Smooth muscle cell (in vitro differentiated cells): ENCODE data around the gene LENEP. TPM values are rescaled to one million over a fixed set of nuclear protein-coding genes. Genes with fewer than 3 reads are reported as not detected.
A peak's percentile ranks its signal among the peaks of the same experiment; 100 is the strongest.

Experiments used
- DNase-seq: peaks from one replicate; lab custom pipeline; 2025; ENCODE audit not compliant: unreplicated experiment; lab: John Stamatoyannopoulos, UW
- H2AFZ ChIP-seq: fragments of 200-600 bp; sonication (generic); 2 replicates; pipeline ENCODE4 v1.6.0; 2016; ENCODE audit warnings: antibody characterized with exemption, low read depth, mild to moderate bottlenecking
- H3F3A ChIP-seq: fragments of 200-600 bp; sonication (generic); 2 replicates; pipeline ENCODE4 v1.6.0; 2017; ENCODE audit warnings: antibody characterized with exemption, low read depth
- H3K27ac ChIP-seq: fragments of 200-600 bp; sonication (generic); 2 replicates; pipeline ENCODE4 v1.5.1; 2016; ENCODE audit warnings: low read depth, mild to moderate bottlenecking
- H3K27me3 ChIP-seq: fragments of 200-600 bp; sonication (generic); 2 replicates; pipeline ENCODE4 v1.6.1; 2016; ENCODE audit warnings: low read depth, mild to moderate bottlenecking
- H3K36me3 ChIP-seq: fragments of 200-600 bp; sonication (generic); 2 replicates; pipeline ENCODE4 v1.5.1; 2016; ENCODE audit warnings: low read depth
- H3K4me1 ChIP-seq: fragments of 200-600 bp; sonication (generic); 2 replicates; pipeline ENCODE4 v1.5.1; 2016; ENCODE audit warnings: low read depth
- H3K4me2 ChIP-seq: fragments of 200-600 bp; sonication (generic); 2 replicates; pipeline ENCODE4 v1.6.0; 2016; ENCODE audit warnings: mild to moderate bottlenecking
- H3K4me3 ChIP-seq: fragments of 200-600 bp; sonication (generic); 2 replicates; pipeline ENCODE4 v1.5.1; 2016; ENCODE audit warnings: mild to moderate bottlenecking
- H3K79me2 ChIP-seq: fragments of 200-600 bp; sonication (generic); 2 replicates; pipeline ENCODE4 v1.6.0; 2016; ENCODE audit warnings: low read depth, mild to moderate bottlenecking
- H3K9ac ChIP-seq: fragments of 200-600 bp; sonication (generic); 2 replicates; pipeline ENCODE4 v1.6.0; 2016; ENCODE audit warnings: low read depth
- H3K9me3 ChIP-seq: fragments of 200-600 bp; sonication (generic); replicated peaks from 2 replicates; pipeline ENCODE4 v1.5.1; 2016; ENCODE audit warnings: low read depth
- H4K20me1 ChIP-seq: fragments of 200-600 bp; sonication (generic); 2 replicates; pipeline ENCODE4 v1.6.0; 2016; ENCODE audit warnings: low read depth
- WGBS: methylation state at CpG from one replicate; pipeline ENCODE4 v1.1.7; 2016; ENCODE audit warnings: low lambda C conversion rate; 5-methylcytosine and 5-hydroxymethylcytosine counted together
- polyA plus RNA-seq: library from polyadenylated mRNA; unstranded; fragments of >200 nt; fragmentation: Nextera tagmentation; extraction: Ambion mirVana; gene quantifications from 2 replicates; pipeline ENCODE4 v1.2.1, GENCODE V29; 2016
- total RNA-seq: library from RNA; depleted of rRNA; stranded (reverse); fragments of >200 nt; gene quantifications from 2 replicates; pipeline ENCODE4 v1.2.3, GENCODE V29; 2014
- TF ChIP-seq, protein P1 (sequence below): fragments of 200-600 bp; sonication (generic); IDR thresholded peaks from 2 replicates; pipeline ENCODE4 v1.5.1; 2017; ENCODE audit warnings: borderline replicate concordance, mild to moderate bottlenecking, antibody characterized with exemption; ENCODE audit not compliant: insufficient read depth, poor library complexity, severe bottlenecking

LENEP gene
- total and polyA plus RNA-seq, 2 experiments from 2014 or later, result not detected

DNA sequence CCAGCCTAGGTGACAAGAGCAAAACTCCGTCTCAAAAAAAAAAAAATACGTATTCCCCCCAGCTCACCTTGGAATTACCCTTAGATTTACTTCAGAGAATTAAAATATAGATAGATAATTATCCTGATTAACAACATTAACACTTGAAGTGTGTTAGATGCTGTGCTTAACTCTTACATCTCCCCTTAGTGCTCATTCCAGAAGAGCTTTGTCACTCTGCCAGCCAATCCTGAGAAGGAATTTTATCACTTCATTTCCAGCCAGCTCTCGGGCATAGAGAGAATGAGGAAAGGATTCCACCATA lies 21.2 kb upstream of the LENEP start:
- H3K79me2 ChIP-seq, result peaks cover 49% of the 10 kb centered on the region
- no peaks in the 10 kb centered on the region for H3K9me3 ChIP-seq
- H2AFZ ChIP-seq, result no peak overlapping the region
- 7% methylated on average over 3 of the region's 3 CpGs for WGBS
- no peaks in the 10 kb centered on the region for H3K36me3 ChIP-seq
- H3K27me3 ChIP-seq, result no peaks in the 10 kb centered on the region
- no peak for DNase-seq
- H3K27ac ChIP-seq, result peak overlapping the region; percentile 98
- peaks cover 38% of the 10 kb centered on the region for H3F3A ChIP-seq
- peaks cover 54% of the 10 kb centered on the region for H3K4me1 ChIP-seq
- H3K4me2 ChIP-seq, result peak overlapping the region; percentile 94
- peak overlapping the region; percentile 95 for H3K9ac ChIP-seq
- H3K4me3 ChIP-seq, result peak overlapping the region; percentile 55
- H4K20me1 ChIP-seq, result peaks cover 25% of the 10 kb centered on the region
- TF ChIP-seq, protein P1, sequence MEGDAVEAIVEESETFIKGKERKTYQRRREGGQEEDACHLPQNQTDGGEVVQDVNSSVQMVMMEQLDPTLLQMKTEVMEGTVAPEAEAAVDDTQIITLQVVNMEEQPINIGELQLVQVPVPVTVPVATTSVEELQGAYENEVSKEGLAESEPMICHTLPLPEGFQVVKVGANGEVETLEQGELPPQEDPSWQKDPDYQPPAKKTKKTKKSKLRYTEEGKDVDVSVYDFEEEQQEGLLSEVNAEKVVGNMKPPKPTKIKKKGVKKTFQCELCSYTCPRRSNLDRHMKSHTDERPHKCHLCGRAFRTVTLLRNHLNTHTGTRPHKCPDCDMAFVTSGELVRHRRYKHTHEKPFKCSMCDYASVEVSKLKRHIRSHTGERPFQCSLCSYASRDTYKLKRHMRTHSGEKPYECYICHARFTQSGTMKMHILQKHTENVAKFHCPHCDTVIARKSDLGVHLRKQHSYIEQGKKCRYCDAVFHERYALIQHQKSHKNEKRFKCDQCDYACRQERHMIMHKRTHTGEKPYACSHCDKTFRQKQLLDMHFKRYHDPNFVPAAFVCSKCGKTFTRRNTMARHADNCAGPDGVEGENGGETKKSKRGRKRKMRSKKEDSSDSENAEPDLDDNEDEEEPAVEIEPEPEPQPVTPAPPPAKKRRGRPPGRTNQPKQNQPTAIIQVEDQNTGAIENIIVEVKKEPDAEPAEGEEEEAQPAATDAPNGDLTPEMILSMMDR, result no peak

DNA sequence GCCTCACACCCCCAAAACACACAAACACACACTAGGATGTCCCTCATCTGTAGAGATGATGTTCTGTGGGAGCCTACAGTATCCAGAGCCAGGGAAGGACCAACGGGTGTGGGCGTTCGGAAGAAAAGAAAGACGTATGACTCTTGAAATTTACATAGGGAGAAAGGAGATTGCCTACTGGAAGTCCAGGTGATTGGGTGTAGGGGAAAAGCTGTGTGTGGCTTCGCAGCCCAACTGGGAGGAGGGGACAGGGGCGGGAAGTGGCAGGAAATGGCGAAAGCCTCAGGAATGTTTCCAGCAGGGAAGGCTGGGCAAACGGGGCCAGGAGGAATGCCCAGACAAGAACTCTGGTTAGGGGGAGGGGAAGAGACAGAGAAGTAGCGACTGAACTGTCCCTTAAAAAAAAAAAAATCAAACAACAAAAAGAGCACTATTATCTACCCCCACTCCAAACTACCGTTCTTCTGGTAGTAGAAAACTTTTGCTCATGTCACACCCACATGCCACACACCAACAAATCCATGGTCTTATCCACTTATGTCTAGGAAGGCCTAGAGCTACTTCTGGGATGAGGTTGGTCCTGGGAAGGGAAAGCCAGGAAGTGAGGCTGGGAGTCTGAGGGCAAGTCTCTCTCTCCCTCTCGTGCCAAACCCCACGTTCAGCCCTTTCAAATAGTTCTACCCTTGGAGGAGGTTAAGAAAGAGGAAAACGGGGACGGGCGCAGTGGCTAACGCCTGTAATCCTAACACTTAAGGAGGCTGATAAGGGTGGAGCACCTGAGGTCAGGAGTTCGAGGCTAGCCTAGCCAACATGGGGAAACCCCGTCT lies 20.7 kb upstream of the LENEP start:
- no peaks in the 10 kb centered on the region for H3K36me3 ChIP-seq
- peak overlapping the region; percentile 94 for H3K4me2 ChIP-seq
- H4K20me1 ChIP-seq, result peaks cover 20% of the 10 kb centered on the region
- H3K4me1 ChIP-seq, result peaks cover 54% of the 10 kb centered on the region
- peak overlapping the region; percentile 55 for H3K4me3 ChIP-seq
- H3K27ac ChIP-seq, result peak overlapping the region; percentile 98
- WGBS, result 2% methylated on average over 16 of the region's 18 CpGs
- peaks cover 49% of the 10 kb centered on the region for H3K79me2 ChIP-seq
- H3K9ac ChIP-seq, result peak overlapping the region; percentile 95
- H3K27me3 ChIP-seq, result no peaks in the 10 kb centered on the region
- H3K9me3 ChIP-seq, result no peaks in the 10 kb centered on the region
- H2AFZ ChIP-seq, result no peak overlapping the region
- peaks cover 33% of the 10 kb centered on the region for H3F3A ChIP-seq
- TF ChIP-seq, protein P1, result no peak
- DNase-seq, result peak; percentile 39

DNA sequence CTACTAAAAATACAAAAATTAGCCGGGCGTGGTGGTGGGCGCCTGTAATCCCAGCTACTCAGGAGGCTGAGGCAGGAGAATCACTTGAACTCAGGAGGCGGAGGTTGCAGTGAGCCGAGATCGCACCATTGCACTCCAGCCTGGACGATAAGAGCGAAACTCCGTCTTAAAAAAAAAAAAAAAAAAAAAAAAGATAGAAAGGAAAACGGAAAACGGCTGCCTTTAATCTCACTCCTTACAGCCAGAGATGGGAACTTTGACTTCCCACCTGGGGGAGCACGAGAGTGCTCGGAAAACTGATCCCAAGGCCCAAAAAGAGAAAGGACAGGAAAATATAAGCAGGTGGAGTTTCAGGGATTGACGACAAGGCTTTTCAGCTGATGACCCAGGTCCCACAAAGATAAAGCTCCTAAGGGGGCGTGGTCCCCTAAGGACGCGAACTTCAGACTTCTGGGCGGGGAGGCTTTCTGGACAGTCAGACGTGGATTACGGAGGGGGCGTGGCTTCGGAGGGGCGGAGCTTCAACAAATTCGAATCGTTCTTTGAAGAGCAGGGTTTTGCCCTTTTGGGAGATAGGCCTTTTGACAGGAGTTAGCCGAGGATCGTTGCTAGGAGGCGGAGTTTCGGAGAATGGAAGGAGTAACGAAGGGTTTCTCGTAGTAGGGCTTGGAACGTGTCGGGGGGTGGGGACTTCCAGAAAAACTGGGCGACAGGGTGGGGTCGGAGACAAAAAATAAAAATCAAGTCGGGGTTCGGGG lies 19.9 kb upstream of the LENEP start:
- peak overlapping the region; percentile 98 for H3K27ac ChIP-seq
- H3K36me3 ChIP-seq, result no peaks in the 10 kb centered on the region
- TF ChIP-seq, protein P1, result peak; percentile 0
- WGBS, result 2% methylated on average over 37 of the region's 37 CpGs
- H3K27me3 ChIP-seq, result no peaks in the 10 kb centered on the region
- H3K9me3 ChIP-seq, result no peaks in the 10 kb centered on the region
- peaks cover 49% of the 10 kb centered on the region for H3K79me2 ChIP-seq
- peaks cover 33% of the 10 kb centered on the region for H3F3A ChIP-seq
- peak; percentile 87 for DNase-seq
- peak overlapping the region; percentile 94 for H3K4me2 ChIP-seq
- peaks cover 53% of the 10 kb centered on the region for H3K4me1 ChIP-seq
- peak overlapping the region; percentile 95 for H3K9ac ChIP-seq
- peak overlapping the region; percentile 55 for H3K4me3 ChIP-seq
- peaks cover 12% of the 10 kb centered on the region for H4K20me1 ChIP-seq
- no peak overlapping the region for H2AFZ ChIP-seq
